H1 (cell line): ENCODE data around the gene LANCL1. TPM values are rescaled to one million over a fixed set of nuclear protein-coding genes. Genes with fewer than 3 reads are reported as not detected.

Experiments used
- CTCF ChIA-PET: fragments of 300-600 bp; sonication (Branson Sonifier 250); formaldehyde crosslinking; loops from one replicate; lab custom pipeline; 2021; ENCODE audit not compliant: partially characterized antibody; lab: Charles Lee
- POLR2A ChIA-PET: fragments of 300-600 bp; sonication (Branson Sonifier 250); formaldehyde crosslinking; loops from one replicate; lab custom pipeline; 2021; ENCODE audit warnings: inconsistent platforms; ENCODE audit not compliant: partially characterized antibody; lab: Charles Lee
- DNase-seq, 2 experiments: peaks; one replicate each; pipeline versions ENCODE4 v3.0.0 to v3.0.0-alpha.2; 2010 to 2022; ENCODE audit warnings: low spot score in 2 of 2, low read depth in 1 of 2, mixed read lengths in 1 of 2
- FAIRE-seq: peaks from 2 replicates; lab custom pipeline; 2011; peaks lifted over from hg19 to GRCh38; lab: Jason Lieb, UNC
- H2AFZ ChIP-seq: 2 replicates; pipeline ENCODE4 v1.8.1; 2012; ENCODE audit warnings: low read length, inconsistent platforms
- H2AK5ac ChIP-seq: 2 replicates; pipeline ENCODE4 v1.6.1; 2013; ENCODE audit warnings: low read depth, low read length
- H2BK120ac ChIP-seq: replicated peaks from 2 replicates; pipeline ENCODE3; 2013; ENCODE audit warnings: low read depth, low read length, inconsistent platforms
- H2BK12ac ChIP-seq: 2 replicates; pipeline ENCODE4 v1.6.1; 2013; ENCODE audit warnings: low read depth, low read length
- H2BK15ac ChIP-seq: 2 replicates; pipeline ENCODE4 v1.6.1; 2013; ENCODE audit warnings: low read length
- H2BK20ac ChIP-seq: 2 replicates; pipeline ENCODE4 v1.6.1; 2013; ENCODE audit warnings: low read length
- H2BK5ac ChIP-seq: 2 replicates; pipeline ENCODE4 v1.6.1; 2013; ENCODE audit warnings: low read depth, low read length
- H3K14ac ChIP-seq: 2 replicates; pipeline ENCODE4 v1.6.1; 2013; ENCODE audit warnings: inconsistent platforms; ENCODE audit not compliant: insufficient read length
- H3K18ac ChIP-seq: 2 replicates; pipeline ENCODE4 v1.6.1; 2013; ENCODE audit warnings: low read length; ENCODE audit errors: extremely low read depth
- H3K23ac ChIP-seq: 2 replicates; pipeline ENCODE4 v1.6.1; 2013; ENCODE audit warnings: inconsistent platforms; ENCODE audit not compliant: insufficient read length
- H3K23me2 ChIP-seq: 2 replicates; pipeline ENCODE4 v1.6.1; 2013; ENCODE audit warnings: low read depth, low read length
- H3K27ac ChIP-seq: 2 replicates; pipeline ENCODE4 v1.6.1; 2011; ENCODE audit warnings: low read depth, low read length, inconsistent platforms
- H3K27me3 ChIP-seq, 4 experiments: replicated peaks in 1 of 4; 1 replicate in 1 of 4; 2 replicates in 3 of 4; pipeline versions ENCODE4 v1.6.1 to v1.8.1; 2011 to 2013; ENCODE audit warnings: low read length in 3 of 4, mild to moderate bottlenecking in 3 of 4, inconsistent platforms in 2 of 4, mixed read lengths in 2 of 4, moderate library complexity in 1 of 4; ENCODE audit not compliant: control insufficient read depth in 3 of 4, insufficient read depth in 3 of 4; ENCODE audit errors: extremely low read depth in 1 of 4
- H3K36me3 ChIP-seq, 4 experiments: 2 replicates each; pipeline versions ENCODE4 v1.6.1 to v1.8.1; 2011 to 2013; ENCODE audit warnings: mild to moderate bottlenecking in 4 of 4, low read length in 3 of 4, moderate library complexity in 2 of 4, control low read depth in 1 of 4, inconsistent platforms in 1 of 4; ENCODE audit not compliant: insufficient read depth in 4 of 4, control insufficient read depth in 2 of 4
- H3K4ac ChIP-seq: replicated peaks from 2 replicates; pipeline ENCODE3; 2013; ENCODE audit warnings: low read length, low read depth, mixed read lengths, inconsistent platforms; ENCODE audit not compliant: insufficient read length
- H3K4me1 ChIP-seq, 4 experiments: replicated peaks in 1 of 4; 1 replicate in 1 of 4; 2 replicates in 3 of 4; pipeline versions ENCODE4 v1.6.1 to v1.8.1; 2011 to 2013; ENCODE audit warnings: low read length in 3 of 4, inconsistent platforms in 2 of 4, mixed read lengths in 1 of 4; ENCODE audit not compliant: insufficient read depth in 4 of 4, control insufficient read depth in 3 of 4
- H3K4me2 ChIP-seq, 2 experiments: 2 replicates each; pipeline versions ENCODE4 v1.6.1 to v1.8.1; 2011 to 2013; ENCODE audit warnings: low read depth in 2 of 2, low read length in 2 of 2, control low read depth in 1 of 2, inconsistent platforms in 1 of 2, mild to moderate bottlenecking in 1 of 2; ENCODE audit not compliant: insufficient read depth in 1 of 2
- H3K4me3 ChIP-seq, 4 experiments: fragments of 200-600, 300-600 bp in 1 of 4; sonication (generic), shearing (Covaris generic), sonication (Bioruptor Twin) in 1 of 4; 2 replicates each; pipeline versions ENCODE4 v1.5.1 to v1.8.1; 2011 to 2016; ENCODE audit warnings: low read length in 4 of 4, low read depth in 3 of 4, control low read depth in 2 of 4, inconsistent platforms in 2 of 4, mild to moderate bottlenecking in 2 of 4, mixed read lengths in 1 of 4, moderate library complexity in 1 of 4; ENCODE audit not compliant: insufficient read depth in 2 of 4; ENCODE audit errors: extremely low read depth in 1 of 4
- H3K56ac ChIP-seq: replicated peaks from 2 replicates; pipeline ENCODE3; 2013; ENCODE audit warnings: low read depth, mild to moderate bottlenecking, mixed read lengths, low read length, inconsistent platforms; ENCODE audit not compliant: insufficient read length
- H3K79me1 ChIP-seq: 2 replicates; pipeline ENCODE4 v1.6.1; 2013; ENCODE audit warnings: low read depth, low read length, control low read depth
- H3K79me2 ChIP-seq, 2 experiments: 2 replicates each; pipeline versions ENCODE4 v1.6.1 to v1.8.1; 2012 to 2013; ENCODE audit warnings: low read length in 2 of 2, mild to moderate bottlenecking in 2 of 2, inconsistent platforms in 1 of 2; ENCODE audit not compliant: insufficient read depth in 2 of 2, control insufficient read depth in 1 of 2
- H3K9ac ChIP-seq, 4 experiments: replicated peaks in 1 of 4; 1 replicate in 1 of 4; 2 replicates in 3 of 4; pipeline versions ENCODE4 v1.6.1 to v1.8.1; 2011 to 2013; ENCODE audit warnings: low read depth in 3 of 4, low read length in 3 of 4, control low read depth in 2 of 4, mild to moderate bottlenecking in 2 of 4, moderate library complexity in 2 of 4, inconsistent platforms in 1 of 4; ENCODE audit errors: extremely low read depth in 1 of 4
- H3K9me3 ChIP-seq, 2 experiments: 2 replicates each; pipeline versions ENCODE4 v1.6.1 to v1.8.1; 2012 to 2013; ENCODE audit warnings: mild to moderate bottlenecking in 2 of 2, moderate library complexity in 2 of 2, control low read depth in 1 of 2, inconsistent platforms in 1 of 2, low read depth in 1 of 2, low read length in 1 of 2, mixed read lengths in 1 of 2; ENCODE audit not compliant: insufficient read depth in 2 of 2
- H4K20me1 ChIP-seq, 2 experiments: replicated peaks in 1 of 2; 2 replicates each; pipeline versions ENCODE3 to v1.8.1; 2011 to 2013; ENCODE audit warnings: inconsistent platforms in 2 of 2, low read length in 2 of 2, mild to moderate bottlenecking in 1 of 2; ENCODE audit not compliant: insufficient read depth in 2 of 2, control insufficient read depth in 1 of 2
- H4K5ac ChIP-seq: 2 replicates; pipeline ENCODE4 v1.6.1; 2013; ENCODE audit warnings: low read length, low read depth, mixed read lengths, inconsistent platforms; ENCODE audit not compliant: insufficient read length
- H4K8ac ChIP-seq: 2 replicates; pipeline ENCODE4 v1.8.0; 2013; ENCODE audit warnings: mild to moderate bottlenecking, moderate library complexity, low read length, inconsistent platforms; ENCODE audit not compliant: insufficient read depth; ENCODE audit errors: extremely low read depth
- H4K91ac ChIP-seq: replicated peaks from 2 replicates; pipeline ENCODE3; 2013; ENCODE audit warnings: low read length, mixed read lengths, inconsistent platforms; ENCODE audit not compliant: insufficient read length
- CEBPB ChIP-seq: IDR thresholded peaks from 2 replicates; pipeline ENCODE4 v1.6.1; 2012; ENCODE audit warnings: low read depth, low read length
- GABPA ChIP-seq: IDR thresholded peaks from 2 replicates; pipeline ENCODE4 v1.6.1; 2011; ENCODE audit warnings: mild to moderate bottlenecking, low read length, moderate library complexity, borderline replicate concordance; ENCODE audit not compliant: insufficient read depth
- GTF2F1 ChIP-seq: IDR thresholded peaks from 2 replicates; pipeline ENCODE4 v1.6.1; 2012; ENCODE audit warnings: low read depth, low read length, improper control_type of control experiment, borderline replicate concordance
- JUN ChIP-seq: IDR thresholded peaks from 2 replicates; pipeline ENCODE4 v1.6.1; 2011; ENCODE audit warnings: low read depth, mild to moderate bottlenecking, improper control_type of control experiment, low read length
- POLR2A ChIP-seq, 2 experiments: IDR thresholded peaks; 1 replicate in 1 of 2; 2 replicates in 1 of 2; pipeline ENCODE4 v1.6.1; 2011; ENCODE audit warnings: low read depth in 2 of 2, low read length in 2 of 2, mild to moderate bottlenecking in 2 of 2; ENCODE audit errors: control extremely low read depth in 1 of 2
- WGBS, 2 experiments: shearing (Covaris generic) in 1 of 2; methylation state at CpG; one replicate each; pipeline versions ENCODE4 v1.1.6 to v1.1.7; 2013 to 2015; ENCODE audit warnings: low lambda C conversion rate in 2 of 2, mixed read lengths in 2 of 2, inconsistent platforms in 1 of 2, low coverage in 1 of 2, missing lambda C conversion rate in 1 of 2; ENCODE audit not compliant: insufficient replicate concordance in 2 of 2, insufficient coverage in 1 of 2, insufficient read length in 1 of 2; ENCODE audit errors: extremely low coverage in 1 of 2, missing lambda C conversion rate in 1 of 2; 5-methylcytosine and 5-hydroxymethylcytosine counted together
- polyA plus RNA-seq, 7 experiments: library from polyadenylated mRNA; depleted of rRNA in 3 of 7; stranded (reverse) in 5 of 7; unstranded in 2 of 7; fragments of >200 nt in 5 of 7; fragments of 200-250 nt in 2 of 7; gene quantifications; 1 replicate in 5 of 7; 2 replicates in 1 of 7; 4 replicates in 1 of 7; pipeline versions ENCODE4 v1.2.1 to v1.2.3, GENCODE V29; 2011 to 2013; ENCODE audit warnings: missing spikeins in 2 of 7, mixed read lengths in 2 of 7
- total RNA-seq: library from RNA; stranded (reverse); fragmentation: NEBNext Ultra II Directional; extraction: Animal tissue kit (Norgen Biotek cat#: 25700); gene quantifications from 2 replicates; pipeline ENCODE4 v1.2.1, GENCODE V29; 2021

Gene LANCL1
- total and polyA plus RNA-seq, 2 of the 8 experiments (the other 6 are each of a cell fraction or from before 2014, with no cell fraction given) = 26.2 to 48.7 TPM

DNA sequence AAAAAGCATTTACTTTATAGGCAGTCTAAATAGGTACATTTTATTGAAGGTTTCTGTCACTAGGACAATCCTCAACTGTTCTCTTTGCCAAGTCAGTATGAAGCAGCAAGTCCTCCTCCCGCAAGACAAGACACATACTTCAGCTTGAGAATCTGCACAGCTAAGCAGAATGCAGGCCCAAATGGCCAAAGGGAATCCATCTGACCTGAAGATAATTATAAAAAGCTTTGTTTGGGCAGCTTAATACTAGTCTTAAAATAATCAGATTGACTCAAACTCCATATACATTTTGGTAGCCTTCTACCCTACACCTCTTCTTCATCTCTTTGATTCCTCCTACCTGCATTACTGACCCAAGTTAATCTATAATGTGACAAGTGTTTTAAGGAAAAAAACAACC, 1.8 kb downstream of the LANCL1 start:
- Histone ChIP-seq H2AK5ac (no peak overlapping the region), H3K27ac (no peak overlapping the region), H2BK12ac (no peak overlapping the region), H3K36me3 (peaks cover 3 to 20% (median 5%) of the 10 kb centered on the region in 4 experiments; a peak in 6 of 8 replicates), H3K9me3 (no peaks in the 10 kb centered on the region), H4K20me1 (no peaks in the 10 kb centered on the region), H4K91ac (no peak overlapping the region), H3K18ac (no peak overlapping the region), H2BK20ac (no peak overlapping the region), H4K5ac (no peak overlapping the region), H3K56ac (no peak overlapping the region), H3K9ac (no peak overlapping the region), H3K4ac (no peak overlapping the region), H3K79me1 (no peaks in the 10 kb centered on the region), H2BK15ac (no peak overlapping the region), H3K14ac (no peak overlapping the region), H3K27me3 (no peaks in the 10 kb centered on the region), H2BK5ac (no peak overlapping the region), H3K79me2 (peaks cover 0 to 3% of the 10 kb centered on the region in 2 experiments; a peak in 1 of 4 replicates), H3K23ac (no peak overlapping the region), H2AFZ (no peak overlapping the region), H3K4me3 (no peak overlapping the region), H3K4me2 (no peak overlapping the region), H3K23me2 (no peaks in the 10 kb centered on the region), H4K8ac (no peak overlapping the region), H3K4me1 (no peaks in the 10 kb centered on the region; a peak in 1 of 7 replicates), H2BK120ac (no peak overlapping the region)
- no peak for FAIRE-seq
- TF ChIP-seq GABPA = no peak
- TF ChIP-seq POLR2A (IDR thresholded peaks at IDR 0.05; ENCODE audit: control extremely low read depth in 1 of 2, low read depth in 2 of 2, low read length in 2 of 2) = no peak
- no peak for TF ChIP-seq JUN
- TF ChIP-seq CEBPB = no peak
- TF ChIP-seq GTF2F1 = no peak
- DNase-seq = no peak
- 100% methylated on average over 1 of the region's 1 CpG; no CpG with 5 or more reads in 1 of the 2 experiments for WGBS, 2 experiments
- ChIA-PET CTCF (interaction anchor here (1.1 kb wide), 1 partner anchor 683 kb away, joined by 4 read pairs; no protein-coding TSS in a partner anchor), POLR2A (interaction anchor here (0.6 kb wide), 1 partner anchor 39 kb away, joined by 5 read pairs; no protein-coding TSS in a partner anchor)
